Activated T-cell treated with anti-CD3 and anti-CD28 coated beads, Interleukin-2, amount 50 U/mL, for 48 hours (primary cell): ENCODE data around the gene SDK1.

Experiments
- DNase-seq, 2 experiments: peaks; one replicate each; pipeline ENCODE4 v3.0.0-alpha.2; 2020

Gene SDK1

DNA sequence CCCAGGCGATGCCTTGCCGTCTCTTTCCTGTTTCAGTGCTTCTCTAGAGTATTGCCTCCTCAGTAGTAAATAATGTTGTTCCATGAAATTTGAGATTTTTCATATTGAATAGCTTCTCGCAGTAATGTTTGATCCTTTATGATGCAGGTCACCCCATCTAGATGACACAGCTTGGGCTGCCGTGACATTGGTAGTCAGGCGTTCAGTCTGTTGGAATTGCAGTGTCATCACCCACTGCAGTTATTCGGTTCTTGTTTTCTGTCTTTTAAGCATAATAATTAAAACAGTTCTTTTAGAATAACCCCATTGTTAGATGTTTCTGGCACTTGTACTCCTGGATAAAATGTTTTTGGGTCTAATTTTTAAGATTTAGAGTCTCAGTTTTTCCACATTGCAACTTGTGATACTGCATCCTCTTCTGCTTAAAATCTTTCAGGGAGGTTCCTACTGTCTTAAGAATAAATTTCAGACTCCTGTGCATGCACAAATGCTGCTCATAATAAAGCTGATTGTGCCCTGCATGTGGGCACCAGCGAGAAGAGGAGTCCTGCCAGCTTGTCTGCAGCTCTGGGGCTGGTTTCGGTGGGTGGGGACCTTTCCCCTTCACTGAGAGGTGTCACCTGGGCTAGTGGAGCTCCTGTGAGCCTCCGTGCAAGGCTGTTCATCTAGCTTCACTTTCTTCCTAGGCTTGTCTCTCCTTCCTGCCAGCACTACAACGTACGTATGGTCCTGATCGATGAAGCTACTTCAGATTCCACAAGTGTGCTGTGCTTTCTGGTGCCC, 44.8 kb downstream of the SDK1 start:
- no peak for DNase-seq

DNA sequence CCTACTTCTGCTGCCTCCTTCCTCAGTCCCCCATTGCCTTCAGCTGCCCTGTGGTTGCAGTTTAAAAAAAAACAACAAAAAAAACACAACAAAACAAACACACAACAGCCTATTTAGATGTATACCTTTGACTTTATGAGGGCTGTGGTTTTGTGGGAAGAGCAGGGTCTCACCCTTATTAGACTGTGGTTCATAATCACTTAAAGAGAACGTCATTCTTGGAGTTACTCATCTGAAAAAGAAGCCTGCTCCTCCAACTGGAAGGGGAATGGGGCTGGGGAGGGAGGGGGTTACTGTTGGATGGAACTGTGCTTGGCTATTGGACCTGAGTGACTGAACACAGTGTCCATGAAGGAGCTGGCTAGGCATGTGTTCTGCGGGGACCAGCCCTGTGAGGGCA, 48.1 kb downstream of the SDK1 start:
- DNase-seq, result no peak

DNA sequence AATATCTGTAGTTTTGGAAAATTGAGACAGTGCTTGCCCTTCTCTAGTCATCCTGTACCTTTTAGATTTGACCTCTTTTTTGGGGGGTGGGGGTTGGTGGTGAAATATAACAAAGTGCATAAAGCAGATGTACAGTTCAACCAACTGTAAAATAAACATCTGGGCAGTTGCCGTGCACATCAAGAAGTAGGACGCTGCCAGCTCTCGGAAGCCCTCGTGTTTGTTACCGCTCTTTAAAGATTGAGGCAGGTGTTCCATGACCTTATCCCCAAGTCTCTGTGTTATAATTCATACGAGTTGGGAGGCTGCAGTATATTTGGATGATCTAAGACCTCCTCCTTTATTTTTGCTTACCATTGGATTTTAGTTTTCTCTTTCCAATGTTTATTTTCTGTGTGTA, 55.1 kb downstream of the SDK1 start:
- no peak for DNase-seq

DNA sequence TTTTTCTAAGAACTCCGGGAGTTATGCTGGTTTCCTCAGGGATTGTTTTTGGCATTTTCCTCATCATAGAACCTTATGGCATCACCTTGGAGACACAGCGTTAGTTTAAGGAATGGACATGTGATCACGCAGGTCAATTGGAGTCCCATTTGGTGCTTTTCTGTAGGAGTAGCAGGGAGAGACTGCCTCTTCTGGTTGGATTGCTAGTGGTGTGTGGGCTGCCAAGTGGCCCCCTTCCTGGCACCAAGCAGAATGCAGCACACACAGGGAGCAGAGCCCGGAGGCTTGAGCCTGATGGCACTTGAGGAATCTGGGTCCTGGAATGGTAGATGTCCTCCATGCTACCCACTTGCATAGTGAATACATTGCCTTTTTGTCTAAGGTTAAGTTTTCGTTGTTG, 57.9 kb downstream of the SDK1 start:
- no peak for DNase-seq

- DNase-seq, result no peak
These were observed 66.2 kb downstream of the SDK1 start for GRCh38 chr7:3367261-3367660.

DNA sequence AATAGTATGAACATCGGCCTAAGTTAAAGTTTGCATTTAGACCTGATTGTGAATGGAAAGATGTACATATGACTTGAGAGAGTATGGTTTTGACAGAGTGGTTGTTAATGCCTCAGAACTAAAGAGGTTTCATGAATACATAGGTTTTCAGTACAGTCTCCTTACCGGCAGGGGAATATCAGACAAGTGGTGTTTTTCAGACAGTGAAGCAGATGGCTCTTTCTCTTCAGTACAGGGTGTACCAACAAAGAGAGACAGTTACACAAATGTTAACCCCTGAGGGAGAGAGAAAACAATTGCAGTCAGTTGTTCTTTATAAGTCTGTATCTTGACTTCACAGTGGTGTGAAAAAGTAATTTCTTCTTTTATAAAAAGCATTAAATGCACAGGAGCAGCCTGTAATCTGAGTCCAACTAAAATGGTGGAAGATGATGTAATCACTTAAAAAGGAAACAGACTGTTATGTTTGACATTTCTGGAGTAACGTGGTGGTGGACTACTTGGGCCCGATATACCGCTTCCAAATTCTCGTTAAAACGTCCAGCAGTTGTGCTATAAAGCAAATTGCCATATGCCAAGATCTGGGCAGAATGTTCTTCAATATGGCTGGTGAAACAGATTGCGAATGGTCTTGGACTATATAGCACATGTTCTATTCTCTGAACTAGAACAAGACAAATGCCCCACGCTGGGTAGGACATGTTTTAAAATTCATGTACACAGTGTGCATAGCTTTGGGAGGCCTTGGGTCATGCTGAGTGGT, 69.2 kb downstream of the SDK1 start:
- no peak for DNase-seq

GRCh38 chr7:3370921-3371320, 69.9 kb downstream of the SDK1 start:
- no peak for DNase-seq

- no peak for DNase-seq
These were observed 70.5 kb downstream of the SDK1 start for GRCh38 chr7:3371601-3372000.

DNA sequence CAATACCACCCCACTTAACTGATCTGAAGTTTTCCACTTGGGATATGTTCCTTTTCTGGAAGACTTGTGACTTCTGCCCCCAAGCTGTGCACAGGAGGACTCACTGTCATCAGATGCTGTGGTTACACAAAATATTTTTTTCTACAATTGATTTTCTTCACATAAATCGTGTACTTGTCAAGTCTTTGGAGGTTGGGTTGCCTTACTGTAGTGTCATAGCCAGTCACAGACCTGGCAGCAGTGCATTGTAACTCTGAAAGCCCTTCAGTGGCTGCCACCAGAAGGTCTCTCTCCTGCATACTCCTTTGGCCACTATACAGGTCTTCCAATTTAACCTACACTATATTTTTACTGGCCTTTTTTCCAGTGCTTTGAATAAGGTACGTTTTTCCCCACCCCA, 73.2 kb downstream of the SDK1 start:
- no peak for DNase-seq

GRCh38 chr7:3378390-3379150, 77.5 kb downstream of the SDK1 start:
- DNase-seq, result no peak

DNA sequence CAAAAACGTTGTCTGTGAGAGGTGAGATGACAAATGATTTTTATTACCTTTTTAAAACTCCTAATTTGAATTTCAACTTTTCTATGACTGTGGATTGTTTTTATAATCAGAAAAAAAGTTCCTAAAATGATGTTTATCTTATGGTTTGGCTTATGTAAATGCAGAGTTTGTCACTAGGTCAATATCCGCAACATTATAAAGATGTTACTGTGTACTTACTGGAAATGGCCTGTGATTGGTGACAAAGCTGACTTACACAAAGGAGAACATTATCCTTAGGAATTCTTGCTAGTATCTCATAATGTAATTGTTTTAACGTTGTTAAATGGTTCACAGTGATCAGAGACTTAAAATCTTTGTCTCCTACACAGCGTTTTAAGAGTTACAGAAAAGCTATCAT, 79.0 kb downstream of the SDK1 start:
- no peak for DNase-seq

- no peak for DNase-seq
These were observed 80.0 kb downstream of the SDK1 start for GRCh38 chr7:3380886-3381685.

- DNase-seq, result no peak
These were observed 85.6 kb downstream of the SDK1 start for GRCh38 chr7:3386423-3387190.

GRCh38 chr7:3393862-3394261, 92.8 kb downstream of the SDK1 start:
- DNase-seq, result no peak

DNA sequence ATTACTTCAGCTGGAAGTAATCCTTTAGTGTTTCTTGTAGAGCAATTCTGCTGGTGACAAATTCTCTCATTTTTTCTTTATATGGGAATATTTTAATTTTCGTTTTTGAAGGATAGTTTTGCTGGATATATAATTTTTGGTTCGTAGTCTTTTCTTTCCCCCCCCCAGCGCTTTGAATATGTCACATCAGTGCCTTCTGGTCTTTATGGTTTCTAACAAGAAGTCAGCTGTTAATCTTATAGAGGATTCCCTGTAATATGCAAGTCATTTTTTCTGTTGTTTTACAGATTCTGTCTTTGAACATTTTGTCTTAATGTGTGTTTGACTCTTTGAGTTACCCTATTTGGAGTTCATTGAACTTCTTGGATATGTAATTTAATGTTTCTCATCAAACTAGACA, 96.3 kb downstream of the SDK1 start:
- DNase-seq, result no peak

DNA sequence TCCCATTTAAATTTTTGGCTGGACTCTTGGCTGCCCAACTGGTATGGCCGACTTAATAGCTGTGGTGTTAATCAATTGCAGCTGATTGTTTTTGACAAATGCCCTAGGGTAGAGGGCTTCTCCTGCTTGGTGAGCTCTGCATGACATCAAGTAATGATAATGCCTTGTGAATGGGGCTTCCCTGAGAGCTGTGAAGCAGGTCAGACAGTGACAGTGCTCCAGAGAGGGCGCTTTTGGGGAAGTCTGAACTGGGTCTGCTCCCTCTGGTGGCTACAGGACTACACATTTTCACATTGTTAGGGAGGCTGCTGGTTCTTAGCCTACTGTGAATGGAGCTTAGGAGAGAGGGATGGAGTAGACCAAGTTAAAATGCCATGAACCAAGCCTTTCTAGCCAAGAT, 98.8 kb downstream of the SDK1 start:
- no peak for DNase-seq

DNA sequence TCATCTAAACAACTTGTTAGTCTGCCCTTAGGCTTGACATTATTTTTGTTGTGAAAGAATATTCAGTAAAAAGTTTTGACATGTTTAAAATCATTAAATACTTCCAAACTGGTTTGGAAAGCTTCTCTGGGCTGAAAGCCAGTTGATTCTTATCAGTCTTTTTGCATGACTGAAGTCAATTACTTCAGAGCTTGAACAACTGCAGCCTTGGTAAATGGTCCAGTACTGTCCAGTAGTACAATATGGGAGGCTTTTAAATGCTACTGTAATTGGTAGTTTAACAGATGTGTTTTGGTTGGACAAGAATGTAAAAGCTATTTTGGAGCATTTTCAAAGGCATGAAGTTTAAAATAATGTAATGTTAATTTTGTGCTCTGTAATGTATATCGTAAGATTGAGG, 103.4 kb downstream of the SDK1 start:
- no peak for DNase-seq

DNA sequence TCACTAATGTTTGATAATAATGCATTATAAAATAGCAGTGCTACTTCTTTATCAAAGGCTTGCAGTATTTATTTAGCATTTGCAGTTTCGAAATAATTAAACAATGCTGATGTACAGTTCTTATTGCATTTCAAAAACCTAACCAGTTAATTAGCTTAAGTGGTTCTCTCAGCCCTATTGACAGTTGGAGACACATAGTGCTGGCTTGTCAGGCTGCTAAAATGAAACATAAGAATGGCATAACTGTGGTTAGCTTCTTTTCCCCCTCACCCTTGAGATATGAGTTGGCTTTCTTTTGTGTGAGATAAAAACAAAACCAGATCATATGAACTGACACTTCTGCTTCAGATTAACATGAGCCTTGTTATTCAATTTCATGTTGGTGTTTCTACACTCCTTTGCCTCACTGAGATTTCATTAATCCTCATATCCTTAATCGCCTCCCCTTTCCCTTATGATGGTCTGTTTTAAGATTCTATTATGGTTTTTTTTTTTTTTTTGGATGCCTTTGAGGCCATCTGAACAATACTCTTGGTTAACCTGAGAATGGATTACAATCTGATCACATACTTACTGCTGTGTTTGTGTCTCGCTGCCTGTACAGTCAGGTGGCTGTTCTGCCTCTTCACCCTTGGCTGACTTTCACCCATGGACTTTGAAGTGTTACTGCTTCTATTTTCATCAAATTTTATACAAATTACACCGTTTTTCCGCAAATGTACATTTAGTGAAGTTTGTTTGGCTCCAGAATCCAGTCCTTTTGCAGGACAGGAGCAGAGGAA, 108.0 kb downstream of the SDK1 start:
- no peak for DNase-seq

- no peak for DNase-seq
These were observed 111.8 kb downstream of the SDK1 start for GRCh38 chr7:3412871-3413270.

DNA sequence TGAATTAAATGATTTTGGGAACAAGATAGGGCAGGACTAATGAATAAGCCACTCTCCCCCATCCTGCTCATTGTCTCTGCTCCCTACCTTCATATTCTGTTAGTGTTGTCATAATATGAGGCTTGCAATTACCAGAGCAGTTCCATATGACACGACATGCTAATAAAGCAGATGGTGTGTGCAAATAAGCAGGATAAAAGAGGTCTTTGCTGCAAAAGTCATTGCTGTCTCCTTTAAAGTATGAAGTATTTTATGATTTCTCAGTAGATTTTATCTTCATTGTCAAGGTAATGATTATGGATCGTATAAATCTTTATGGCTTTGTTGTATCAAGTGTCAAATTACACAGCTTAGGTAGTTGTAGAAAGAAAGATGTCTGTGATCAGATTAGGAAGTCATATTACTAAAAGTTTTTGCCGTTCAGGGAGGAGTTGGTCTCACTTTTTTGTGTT, 114.8 kb downstream of the SDK1 start:
- DNase-seq, result no peak

GRCh38 chr7:3416453-3416852, 115.4 kb downstream of the SDK1 start:
- no peak for DNase-seq
